Measurements from ENCODE around the gene ZGLP1. TPM values are rescaled to one million over a fixed set of nuclear protein-coding genes. Genes with fewer than 3 reads are reported as not detected.

Gene ZGLP1
- total RNA-seq, 4 donors from 2014 or later, result 0.80 to 3.1 TPM; not detected in 2

DNA sequence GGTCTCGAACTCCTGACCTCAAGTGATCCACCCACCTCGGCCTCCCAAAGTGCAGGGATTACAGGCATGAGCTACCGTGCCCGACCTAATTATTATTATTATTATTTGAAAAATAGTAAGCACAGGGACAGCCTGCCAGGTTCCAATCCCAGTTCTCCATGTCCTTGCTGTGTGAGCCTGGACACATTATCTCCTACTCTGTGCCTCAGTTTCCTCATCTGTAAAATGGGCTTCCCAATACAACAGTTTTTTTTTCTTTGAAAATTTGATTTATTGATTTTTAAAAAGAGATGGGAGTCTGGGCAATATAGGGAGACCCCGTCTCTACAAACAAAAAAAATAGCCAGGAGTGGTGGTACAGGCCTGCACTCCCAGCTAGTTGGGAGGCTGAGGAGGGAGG lies 3.3 kb downstream of the ZGLP1 start:
- DNase-seq (no peak), ATAC-seq (no peak)
- Histone ChIP-seq H3K4me1 (no peaks in the 10 kb centered on the region), H3K9me3 (no peaks in the 10 kb centered on the region), H3K27ac (no peak overlapping the region), H3K36me3 (no peaks in the 10 kb centered on the region), H3K4me3 (no peak overlapping the region), H3K27me3 (peaks cover 0 to 4% (median 0%) of the 10 kb centered on the region in 3 donors)
- intact Hi-C loops (cut with DNase I; ENCODE audit: low total_unique reads), result no loop called here
- in situ Hi-C loops (cut with MboI; ENCODE audit: low sequenced_read_pairs in 4 of 4), result no loop called here
- no peak for TF ChIP-seq POLR2A (IDR thresholded peaks at IDR 0.05)
- TF ChIP-seq, protein P1, sequence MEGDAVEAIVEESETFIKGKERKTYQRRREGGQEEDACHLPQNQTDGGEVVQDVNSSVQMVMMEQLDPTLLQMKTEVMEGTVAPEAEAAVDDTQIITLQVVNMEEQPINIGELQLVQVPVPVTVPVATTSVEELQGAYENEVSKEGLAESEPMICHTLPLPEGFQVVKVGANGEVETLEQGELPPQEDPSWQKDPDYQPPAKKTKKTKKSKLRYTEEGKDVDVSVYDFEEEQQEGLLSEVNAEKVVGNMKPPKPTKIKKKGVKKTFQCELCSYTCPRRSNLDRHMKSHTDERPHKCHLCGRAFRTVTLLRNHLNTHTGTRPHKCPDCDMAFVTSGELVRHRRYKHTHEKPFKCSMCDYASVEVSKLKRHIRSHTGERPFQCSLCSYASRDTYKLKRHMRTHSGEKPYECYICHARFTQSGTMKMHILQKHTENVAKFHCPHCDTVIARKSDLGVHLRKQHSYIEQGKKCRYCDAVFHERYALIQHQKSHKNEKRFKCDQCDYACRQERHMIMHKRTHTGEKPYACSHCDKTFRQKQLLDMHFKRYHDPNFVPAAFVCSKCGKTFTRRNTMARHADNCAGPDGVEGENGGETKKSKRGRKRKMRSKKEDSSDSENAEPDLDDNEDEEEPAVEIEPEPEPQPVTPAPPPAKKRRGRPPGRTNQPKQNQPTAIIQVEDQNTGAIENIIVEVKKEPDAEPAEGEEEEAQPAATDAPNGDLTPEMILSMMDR (IDR thresholded peaks at IDR 0.05 in 4 of 5, conservative IDR thresholded peaks at IDR 0.05 in 1 of 5), result no peak

DNA sequence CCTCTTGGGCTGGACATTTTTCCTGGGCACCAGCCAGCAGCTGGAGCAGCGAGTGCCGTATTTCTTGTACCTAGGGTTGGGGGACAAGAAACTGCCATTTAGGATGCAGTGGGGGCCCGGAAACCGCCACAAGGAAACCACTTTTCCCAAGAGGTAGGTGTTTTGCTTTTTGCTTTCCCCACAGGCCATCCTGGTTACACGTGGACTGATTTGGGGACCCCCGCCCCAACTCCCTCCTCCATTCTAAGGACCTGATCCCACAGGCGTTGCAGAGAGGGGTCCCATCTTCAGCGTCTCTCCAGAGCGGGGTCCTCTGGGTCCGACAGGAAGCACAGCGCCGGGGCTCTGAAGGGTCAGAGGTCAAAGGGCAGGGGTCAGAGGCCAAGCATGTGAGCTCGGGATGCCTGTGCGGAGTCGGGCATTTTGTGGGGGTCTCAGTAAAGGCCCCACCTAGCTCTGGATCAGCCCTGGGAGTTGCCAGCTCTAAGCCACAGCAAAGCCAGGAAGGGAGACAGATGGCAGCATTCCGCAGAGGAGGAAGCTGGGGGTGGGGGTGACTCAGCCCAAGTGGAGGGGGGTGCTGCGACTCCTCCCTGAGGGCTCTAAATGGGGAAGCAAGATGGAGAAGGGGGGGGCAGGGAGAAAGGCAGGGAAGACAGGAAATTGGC lies 4.3 kb downstream of the ZGLP1 start:
- no peaks in the 10 kb centered on the region for H3K4me1 ChIP-seq
- TF ChIP-seq, protein P1 (IDR thresholded peaks at IDR 0.05 in 4 of 5, conservative IDR thresholded peaks at IDR 0.05 in 1 of 5), result no peak
- TF ChIP-seq POLR2A (IDR thresholded peaks at IDR 0.05), result no peak
- ATAC-seq (no peak), DNase-seq (no peak)
- in situ Hi-C loops (cut with MboI; ENCODE audit: low sequenced_read_pairs in 4 of 4) (no loop called here), intact Hi-C loops (cut with DNase I; ENCODE audit: low total_unique reads) (no loop called here)
- no peaks in the 10 kb centered on the region for H3K36me3 ChIP-seq
- no peaks in the 10 kb centered on the region for H3K9me3 ChIP-seq
- H3K4me3 ChIP-seq, result no peak overlapping the region
- H3K27ac ChIP-seq, result no peak overlapping the region
- H3K27me3 ChIP-seq, result peaks cover 0 to 4% (median 0%) of the 10 kb centered on the region in 3 donors

DNA sequence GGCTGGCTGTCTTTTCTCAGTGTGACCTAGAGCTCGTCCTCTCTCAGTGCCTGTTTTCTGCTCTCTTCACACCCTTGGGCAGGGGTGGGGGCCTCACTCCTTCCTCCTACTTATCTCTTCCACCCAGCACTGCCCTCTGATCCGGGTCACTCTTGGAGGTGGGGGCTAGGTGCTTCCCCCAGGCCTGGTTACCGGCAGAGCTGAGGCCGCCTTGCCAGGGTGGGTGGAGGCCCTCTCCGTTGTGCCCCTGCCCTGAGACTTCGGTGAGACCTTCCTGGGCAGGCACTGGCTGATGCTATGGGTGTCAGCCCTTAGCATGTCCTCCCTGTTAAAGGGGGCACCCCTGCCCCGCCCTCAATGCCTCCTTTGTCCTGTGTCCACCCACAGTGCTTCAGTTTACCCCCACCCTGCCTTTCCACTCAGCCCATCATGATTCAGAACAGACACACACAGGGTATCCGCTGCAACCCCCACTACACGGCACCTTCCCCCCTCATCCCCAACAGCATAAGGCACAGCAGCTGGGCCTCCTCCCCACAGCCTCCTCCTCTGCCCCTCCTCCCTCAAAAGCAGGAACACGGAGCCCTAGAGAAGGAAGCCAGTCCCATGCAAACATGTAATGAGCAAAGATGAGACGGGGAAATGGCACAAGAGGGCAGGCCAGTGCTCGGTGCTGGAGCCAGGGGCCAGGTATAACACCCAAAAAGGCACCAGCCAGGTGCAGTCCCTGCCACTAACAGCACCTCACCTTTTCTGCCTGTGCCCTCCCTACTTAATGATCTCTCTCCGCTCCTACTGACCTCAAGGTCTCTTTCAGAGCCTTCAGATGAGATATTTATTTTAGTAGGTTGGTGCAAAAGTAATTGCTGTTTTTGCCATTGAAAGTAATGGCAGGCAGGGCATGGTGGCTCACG lies 9.8 kb downstream of the ZGLP1 start:
- peaks cover 25 to 35% (median 34%) of the 10 kb centered on the region in 3 donors for H3K27me3 ChIP-seq

DNA sequence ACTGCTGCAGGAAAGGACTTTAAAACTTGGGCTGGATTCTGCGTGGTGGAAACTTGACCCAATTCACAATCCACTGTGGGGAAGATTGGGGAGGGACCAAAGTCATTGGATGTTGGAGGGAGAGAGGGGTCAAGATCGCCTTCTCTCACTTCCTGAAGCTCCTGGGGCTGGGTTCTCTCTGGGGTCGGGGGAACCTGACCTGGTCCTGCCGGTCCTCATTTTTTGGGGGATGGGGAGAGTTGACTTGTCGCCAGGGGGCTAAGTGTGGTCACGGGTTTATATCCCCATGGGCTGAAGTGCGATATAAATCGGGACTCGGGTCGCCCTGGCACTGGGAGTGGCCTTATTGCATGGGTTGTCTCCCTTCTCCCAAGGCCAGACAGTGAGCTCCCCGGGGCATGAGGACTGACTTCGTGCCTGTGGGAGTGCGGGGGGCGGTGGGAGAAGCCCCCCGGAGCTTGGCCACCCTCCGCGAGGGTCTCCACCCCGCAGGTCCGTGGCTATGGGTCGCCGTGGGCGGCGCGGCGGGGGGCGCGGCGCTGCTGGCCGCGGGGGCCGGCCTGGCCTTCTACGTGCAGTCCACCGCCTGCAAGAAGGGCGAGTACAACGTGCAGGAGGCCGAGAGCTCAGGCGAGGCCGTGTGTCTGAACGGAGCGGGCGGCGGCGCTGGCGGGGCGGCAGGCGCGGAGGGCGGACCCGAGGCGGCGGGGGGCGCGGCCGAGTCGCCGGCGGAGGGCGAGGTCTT lies 13.6 kb downstream of the ZGLP1 start:
- TF ChIP-seq POLR2A (IDR thresholded peaks at IDR 0.05), result no peak
- TF ChIP-seq, protein P1 (IDR thresholded peaks at IDR 0.05 in 4 of 5, conservative IDR thresholded peaks at IDR 0.05 in 1 of 5), result no peak
- intact Hi-C loops (cut with DNase I; ENCODE audit: low total_unique reads), result no loop called here
- ATAC-seq (no peak), DNase-seq (no peak)
- Histone ChIP-seq H3K9me3 (no peaks in the 10 kb centered on the region), H3K36me3 (no peaks in the 10 kb centered on the region), H3K27ac (no peak overlapping the region), H3K27me3 (peaks cover 63 to 73% (median 69%) of the 10 kb centered on the region in 3 donors), H3K4me3 (peak overlapping the region in 1 of 4 donors; percentile 22), H3K4me1 (peaks cover 9 to 22% of the 10 kb centered on the region in 2 donors)
- in situ Hi-C loops (cut with MboI; ENCODE audit: low sequenced_read_pairs in 4 of 4), result no loop called here

More for the DNA sequence above, 9.8 kb downstream of the ZGLP1 start:
- DNase-seq (no peak), ATAC-seq (no peak)
- no peak overlapping the region for H3K27ac ChIP-seq
- no peaks in the 10 kb centered on the region for H3K9me3 ChIP-seq
- no peaks in the 10 kb centered on the region for H3K36me3 ChIP-seq
- H3K4me1 ChIP-seq, result peaks cover 0 to 6% of the 10 kb centered on the region in 2 donors
- no peak for TF ChIP-seq POLR2A (IDR thresholded peaks at IDR 0.05)
- TF ChIP-seq, protein P1 (IDR thresholded peaks at IDR 0.05 in 4 of 5, conservative IDR thresholded peaks at IDR 0.05 in 1 of 5), result no peak
- no peak overlapping the region for H3K4me3 ChIP-seq
- intact Hi-C loops (cut with DNase I; ENCODE audit: low total_unique reads) (no loop called here), in situ Hi-C loops (cut with MboI; ENCODE audit: low sequenced_read_pairs in 4 of 4) (no loop called here)
